ENCODE measurements around the gene SCUBE1.
A peak's percentile ranks its signal among the peaks of the same experiment; 100 is the strongest.

Gene SCUBE1

DNA sequence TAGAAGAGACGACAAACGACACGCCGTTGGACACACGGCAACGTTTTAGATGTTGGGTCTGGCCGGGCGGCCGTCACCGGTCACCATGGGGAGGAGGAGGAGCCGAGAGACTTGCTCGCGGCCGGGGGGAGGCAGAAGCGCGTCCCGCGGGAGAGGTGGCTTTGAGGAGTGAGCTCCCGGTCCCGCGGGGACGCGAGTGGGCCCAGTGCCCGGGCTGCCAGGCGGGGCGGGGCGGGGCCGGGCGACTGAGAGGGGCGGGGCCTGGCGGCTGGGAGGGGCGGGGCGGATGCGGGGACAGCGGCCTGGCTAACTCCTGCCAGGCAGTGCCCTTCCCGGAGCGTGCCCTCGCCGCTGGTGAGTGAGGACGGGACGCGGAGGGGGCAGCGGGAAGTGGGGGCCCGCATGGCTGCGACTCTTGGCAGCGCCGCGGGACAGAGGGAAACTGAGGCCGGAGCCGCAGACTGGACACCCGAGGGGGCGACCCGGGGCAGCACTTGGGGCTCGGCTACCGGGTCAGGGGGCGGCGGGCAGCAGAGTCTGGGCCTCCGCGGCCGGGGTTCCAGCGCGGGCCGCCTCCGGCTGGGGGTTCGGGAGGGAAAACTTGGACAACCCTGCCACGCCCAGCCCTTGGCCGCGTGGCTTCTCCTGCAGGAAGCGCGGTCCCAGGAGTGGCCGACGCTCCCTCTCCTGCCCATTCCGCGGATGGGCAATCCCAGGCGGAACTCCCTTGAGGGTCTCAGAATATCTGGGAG, 191.7 kb downstream of the SCUBE1 start, which contains the start of gene TSPO:
Gene TSPO, plus strand, starts transcription at position 309 of the 752 bp plus-strand sequence. CDS start 7,680 bp downstream, outside the sequence.
- DNase-seq: peak; percentile 82

DNA sequence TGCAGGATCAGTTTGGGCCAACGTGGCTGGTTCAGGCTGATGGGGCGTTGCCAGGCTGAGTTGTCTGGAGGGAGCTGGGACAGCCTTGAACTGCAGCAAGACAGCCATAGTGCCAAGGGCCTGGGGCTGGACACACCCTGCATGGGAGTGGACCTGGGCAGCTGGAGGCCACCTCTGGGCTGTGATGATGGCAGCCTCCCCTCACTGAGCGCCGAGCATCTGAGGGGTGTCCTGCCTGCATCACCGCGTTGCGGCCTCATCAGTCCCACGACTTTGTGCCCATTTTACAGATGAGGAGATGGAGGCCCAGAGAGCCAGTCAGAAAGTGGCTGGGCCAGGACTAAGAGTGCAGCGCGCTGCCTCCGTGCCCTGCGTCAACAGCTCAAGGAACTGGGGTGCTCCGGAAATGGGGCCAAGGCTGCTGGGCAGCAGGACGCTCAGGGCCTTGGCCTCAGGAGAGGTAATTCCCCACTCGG, 192.4 kb downstream of the SCUBE1 start:
- DNase-seq: no peak

DNA sequence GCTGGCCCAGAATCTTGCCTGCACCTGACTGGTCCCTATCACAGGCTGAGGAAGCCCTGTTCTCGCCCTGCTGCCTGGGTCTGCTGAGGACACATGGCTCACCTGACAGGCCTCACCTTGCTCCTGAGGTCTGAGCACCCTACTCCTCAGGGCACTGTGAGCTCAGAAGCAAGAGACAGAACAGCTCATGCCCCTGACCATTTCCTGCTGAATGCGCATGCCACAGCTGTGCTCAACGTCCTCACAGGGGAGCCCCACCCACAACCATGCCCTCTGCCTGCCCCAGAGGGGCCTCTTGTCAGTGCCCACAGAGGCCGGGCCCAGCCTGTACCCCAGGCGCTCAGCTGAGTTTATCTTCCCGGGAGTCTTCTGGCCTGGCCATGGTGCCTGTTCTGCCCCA, 194.6 kb downstream of the SCUBE1 start:
- DNase-seq: no peak

DNA sequence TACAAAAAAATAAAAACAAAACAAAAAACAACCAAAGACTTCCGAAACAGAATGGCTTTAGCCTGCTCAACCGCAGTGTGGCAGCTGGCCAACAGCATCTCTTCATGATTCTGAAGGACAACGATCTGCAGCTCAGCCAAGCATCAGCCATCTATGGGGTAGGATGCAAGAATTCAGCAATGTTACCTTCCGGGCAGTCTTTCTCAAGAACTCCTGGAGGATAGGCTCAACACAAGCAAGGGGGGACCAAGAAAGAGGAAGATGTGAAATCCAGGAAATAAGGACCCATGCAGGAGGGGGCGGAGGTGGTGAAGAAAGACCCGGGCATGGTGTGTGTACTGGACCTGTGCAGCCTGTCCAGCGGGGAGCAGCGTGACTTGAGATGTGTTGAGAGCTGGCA, 195.4 kb downstream of the SCUBE1 start:
- DNase-seq: no peak

Data from CD4-positive, alpha-beta T cell treated with Interleukin-17A for 4 hours (primary cell).